A549 (cell line): ENCODE measurements around the gene ACKR1.
A peak's percentile ranks its signal among the peaks of the same experiment; 100 is the strongest.

Experiments
- EP300 ChIP-seq, 2 experiments: fragments of >200 bp; sonication (Bioruptor Twin); formaldehyde crosslinking; IDR thresholded peaks; 2 replicates in 1 of 2; 3 replicates in 1 of 2; pipeline ENCODE4 v1.6.1; 2016 to 2017
- HEYL ChIP-seq: fragments of 250-450 bp; sonication (Bioruptor Pico); IDR thresholded peaks from 2 replicates; pipeline ENCODE4 v1.8.0; 2021; ENCODE audit warnings: mild to moderate bottlenecking, moderate library complexity
- JUNB ChIP-seq: fragments of >200 bp; sonication (Bioruptor Twin); formaldehyde crosslinking; IDR thresholded peaks from 2 replicates; pipeline ENCODE4 v1.6.1; 2016
- POLR2A ChIP-seq: IDR thresholded peaks from 2 replicates; pipeline ENCODE4 v1.6.1; 2012; ENCODE audit warnings: mild to moderate bottlenecking, low read length
- RNF2 ChIP-seq: fragments of 200-600 bp; sonication (generic); IDR thresholded peaks from 2 replicates; pipeline ENCODE4 v1.6.1; 2016; ENCODE audit warnings: low read depth, mild to moderate bottlenecking, antibody characterized with exemption, moderate library complexity, borderline replicate concordance
- SMC3 ChIP-seq: fragments of >200 bp; sonication (Bioruptor Twin); formaldehyde crosslinking; IDR thresholded peaks from 3 replicates; pipeline ENCODE4 v1.6.1; 2018; ENCODE audit warnings: inconsistent platforms
- TF ChIP-seq, protein P1 (sequence below): fragments of 450-650 bp; IDR thresholded peaks from 2 replicates; pipeline ENCODE4 v1.6.1; 2014; ENCODE audit warnings: antibody characterized with exemption
- TF ChIP-seq, protein P2 (sequence below): fragments of >200 bp; sonication (Bioruptor Twin); formaldehyde crosslinking; IDR thresholded peaks from 3 replicates; pipeline ENCODE4 v1.5.1; 2016
- TF ChIP-seq, protein P3 (sequence below): IDR thresholded peaks from 2 replicates; pipeline ENCODE4 v1.6.1; 2012
- TF ChIP-seq, protein P4 (sequence below): fragments of 200-600 bp; sonication (generic); IDR thresholded peaks from 2 replicates; pipeline ENCODE4 v1.6.1; 2016; ENCODE audit warnings: antibody characterized with exemption, mild to moderate bottlenecking, moderate library complexity
- TF ChIP-seq, protein P5 (sequence below): IDR thresholded peaks from 2 replicates; pipeline ENCODE4 v1.6.1; 2012; ENCODE audit warnings: low read depth, borderline replicate concordance

DNA sequence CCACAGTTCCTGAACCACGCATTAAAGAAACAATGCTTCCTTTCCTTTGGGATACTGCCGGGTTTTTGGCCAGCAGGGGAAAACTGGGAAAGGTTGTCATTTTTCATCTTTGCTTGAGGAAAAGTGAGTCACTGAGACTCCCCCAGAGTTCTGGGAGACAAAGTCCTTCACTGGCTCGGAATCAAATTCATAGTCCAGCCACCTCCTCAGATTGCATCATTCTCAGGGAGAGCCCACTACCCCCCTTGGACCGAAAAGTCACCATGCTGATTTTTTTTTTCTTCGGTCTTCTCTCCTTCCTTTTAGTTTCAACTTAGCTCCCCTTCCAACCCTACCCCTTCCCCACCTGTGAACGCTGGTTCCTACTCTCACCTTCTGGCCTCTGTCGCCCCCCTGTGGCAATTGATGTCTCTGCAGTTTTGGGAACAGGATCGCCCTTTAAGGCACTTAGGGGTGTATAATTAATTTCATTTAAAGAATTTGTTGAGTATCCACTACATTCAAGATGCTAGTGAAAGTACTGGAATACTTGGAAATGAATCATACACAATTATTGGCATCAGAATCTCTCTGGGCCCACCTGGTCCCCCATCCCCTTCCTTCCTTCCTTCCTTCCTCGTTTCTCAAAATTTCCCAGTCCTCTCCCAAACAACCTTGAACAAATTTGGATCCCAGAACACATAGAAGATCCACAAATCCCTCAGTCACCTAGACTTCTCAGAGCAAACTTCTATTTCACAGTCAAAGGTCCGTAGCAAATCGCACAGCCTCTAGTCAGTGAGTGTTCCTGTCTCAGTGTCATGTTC is 6.9 kb downstream of the ACKR1 start:
- TF ChIP-seq, protein P1, sequence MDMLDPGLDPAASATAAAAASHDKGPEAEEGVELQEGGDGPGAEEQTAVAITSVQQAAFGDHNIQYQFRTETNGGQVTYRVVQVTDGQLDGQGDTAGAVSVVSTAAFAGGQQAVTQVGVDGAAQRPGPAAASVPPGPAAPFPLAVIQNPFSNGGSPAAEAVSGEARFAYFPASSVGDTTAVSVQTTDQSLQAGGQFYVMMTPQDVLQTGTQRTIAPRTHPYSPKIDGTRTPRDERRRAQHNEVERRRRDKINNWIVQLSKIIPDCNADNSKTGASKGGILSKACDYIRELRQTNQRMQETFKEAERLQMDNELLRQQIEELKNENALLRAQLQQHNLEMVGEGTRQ: no peak
- TF ChIP-seq SMC3 (peak; percentile 79), POLR2A (no peak), EP300 (IDR thresholded peaks at IDR 0.05) (no peak), HEYL (CRISPR knock-in tag) (no peak), RNF2 (no peak), JUNB (no peak)
- TF ChIP-seq, protein P2, sequence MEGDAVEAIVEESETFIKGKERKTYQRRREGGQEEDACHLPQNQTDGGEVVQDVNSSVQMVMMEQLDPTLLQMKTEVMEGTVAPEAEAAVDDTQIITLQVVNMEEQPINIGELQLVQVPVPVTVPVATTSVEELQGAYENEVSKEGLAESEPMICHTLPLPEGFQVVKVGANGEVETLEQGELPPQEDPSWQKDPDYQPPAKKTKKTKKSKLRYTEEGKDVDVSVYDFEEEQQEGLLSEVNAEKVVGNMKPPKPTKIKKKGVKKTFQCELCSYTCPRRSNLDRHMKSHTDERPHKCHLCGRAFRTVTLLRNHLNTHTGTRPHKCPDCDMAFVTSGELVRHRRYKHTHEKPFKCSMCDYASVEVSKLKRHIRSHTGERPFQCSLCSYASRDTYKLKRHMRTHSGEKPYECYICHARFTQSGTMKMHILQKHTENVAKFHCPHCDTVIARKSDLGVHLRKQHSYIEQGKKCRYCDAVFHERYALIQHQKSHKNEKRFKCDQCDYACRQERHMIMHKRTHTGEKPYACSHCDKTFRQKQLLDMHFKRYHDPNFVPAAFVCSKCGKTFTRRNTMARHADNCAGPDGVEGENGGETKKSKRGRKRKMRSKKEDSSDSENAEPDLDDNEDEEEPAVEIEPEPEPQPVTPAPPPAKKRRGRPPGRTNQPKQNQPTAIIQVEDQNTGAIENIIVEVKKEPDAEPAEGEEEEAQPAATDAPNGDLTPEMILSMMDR: peak; percentile 86
- TF ChIP-seq, protein P3, sequence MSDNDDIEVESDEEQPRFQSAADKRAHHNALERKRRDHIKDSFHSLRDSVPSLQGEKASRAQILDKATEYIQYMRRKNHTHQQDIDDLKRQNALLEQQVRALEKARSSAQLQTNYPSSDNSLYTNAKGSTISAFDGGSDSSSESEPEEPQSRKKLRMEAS: no peak
- TF ChIP-seq, protein P4, sequence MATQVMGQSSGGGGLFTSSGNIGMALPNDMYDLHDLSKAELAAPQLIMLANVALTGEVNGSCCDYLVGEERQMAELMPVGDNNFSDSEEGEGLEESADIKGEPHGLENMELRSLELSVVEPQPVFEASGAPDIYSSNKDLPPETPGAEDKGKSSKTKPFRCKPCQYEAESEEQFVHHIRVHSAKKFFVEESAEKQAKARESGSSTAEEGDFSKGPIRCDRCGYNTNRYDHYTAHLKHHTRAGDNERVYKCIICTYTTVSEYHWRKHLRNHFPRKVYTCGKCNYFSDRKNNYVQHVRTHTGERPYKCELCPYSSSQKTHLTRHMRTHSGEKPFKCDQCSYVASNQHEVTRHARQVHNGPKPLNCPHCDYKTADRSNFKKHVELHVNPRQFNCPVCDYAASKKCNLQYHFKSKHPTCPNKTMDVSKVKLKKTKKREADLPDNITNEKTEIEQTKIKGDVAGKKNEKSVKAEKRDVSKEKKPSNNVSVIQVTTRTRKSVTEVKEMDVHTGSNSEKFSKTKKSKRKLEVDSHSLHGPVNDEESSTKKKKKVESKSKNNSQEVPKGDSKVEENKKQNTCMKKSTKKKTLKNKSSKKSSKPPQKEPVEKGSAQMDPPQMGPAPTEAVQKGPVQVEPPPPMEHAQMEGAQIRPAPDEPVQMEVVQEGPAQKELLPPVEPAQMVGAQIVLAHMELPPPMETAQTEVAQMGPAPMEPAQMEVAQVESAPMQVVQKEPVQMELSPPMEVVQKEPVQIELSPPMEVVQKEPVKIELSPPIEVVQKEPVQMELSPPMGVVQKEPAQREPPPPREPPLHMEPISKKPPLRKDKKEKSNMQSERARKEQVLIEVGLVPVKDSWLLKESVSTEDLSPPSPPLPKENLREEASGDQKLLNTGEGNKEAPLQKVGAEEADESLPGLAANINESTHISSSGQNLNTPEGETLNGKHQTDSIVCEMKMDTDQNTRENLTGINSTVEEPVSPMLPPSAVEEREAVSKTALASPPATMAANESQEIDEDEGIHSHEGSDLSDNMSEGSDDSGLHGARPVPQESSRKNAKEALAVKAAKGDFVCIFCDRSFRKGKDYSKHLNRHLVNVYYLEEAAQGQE: no peak
- TF ChIP-seq, protein P5, sequence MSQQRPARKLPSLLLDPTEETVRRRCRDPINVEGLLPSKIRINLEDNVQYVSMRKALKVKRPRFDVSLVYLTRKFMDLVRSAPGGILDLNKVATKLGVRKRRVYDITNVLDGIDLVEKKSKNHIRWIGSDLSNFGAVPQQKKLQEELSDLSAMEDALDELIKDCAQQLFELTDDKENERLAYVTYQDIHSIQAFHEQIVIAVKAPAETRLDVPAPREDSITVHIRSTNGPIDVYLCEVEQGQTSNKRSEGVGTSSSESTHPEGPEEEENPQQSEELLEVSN: no peak
